Measurements from ENCODE around the gene VHLL. TPM values are rescaled to one million over a fixed set of nuclear protein-coding genes. Genes with fewer than 3 reads are reported as not detected.
"Not testable (repeated sequence)": the region's sequence is repeated elsewhere in the genome, so short reads cannot be mapped to it uniquely, and the experiment has no call there.

The VHLL gene
- not detected in 2 replicates for total RNA-seq
- long read RNA-seq: 0 reads

- no peak within 1 kb of the TSS for H3K4me3 Mint-ChIP-seq (ENCODE audit: unreplicated experiment)
- H3K36me3 Mint-ChIP-seq (ENCODE audit: unreplicated experiment): no peaks in the 10 kb centered on the region
- H3K4me1 Mint-ChIP-seq (ENCODE audit: unreplicated experiment): peaks cover 16% of the 10 kb centered on the region
- no peaks in the 10 kb centered on the region for H3K9me3 Mint-ChIP-seq (ENCODE audit: unreplicated experiment)
- no peaks in the 10 kb centered on the region for H3K27me3 Mint-ChIP-seq (ENCODE audit: unreplicated experiment)
- no peak for TF ChIP-seq CTCF (IDR thresholded peaks at IDR 0.05)
- DNase-seq (ENCODE audit: extremely low spot score, unreplicated experiment): no peak
- H3K27ac Mint-ChIP-seq (ENCODE audit: unreplicated experiment): no peak within 1 kb of the TSS
Observed at GRCh38 chr1:156298852-156299357, at the start of gene VHLL. VHLL (minus strand) TSS chr1:156299307; CDS start chr1:156299189, 118 bp downstream.

GRCh38 chr1:156347331-156347730, 48.2 kb upstream of the VHLL start:
- no peak for DNase-seq (ENCODE audit: extremely low spot score, unreplicated experiment)
- Mint-ChIP-seq H3K36me3 (ENCODE audit: unreplicated experiment) (no peaks in the 10 kb centered on the region), H3K27me3 (ENCODE audit: unreplicated experiment) (peaks cover 66% of the 10 kb centered on the region), H3K27ac (ENCODE audit: unreplicated experiment) (no peak overlapping the region), H3K4me3 (ENCODE audit: unreplicated experiment) (no peak overlapping the region), H3K9me3 (ENCODE audit: unreplicated experiment) (no peaks in the 10 kb centered on the region), H3K4me1 (ENCODE audit: unreplicated experiment) (peaks cover 6% of the 10 kb centered on the region)
- TF ChIP-seq CTCF (IDR thresholded peaks at IDR 0.05): no peak

- DNase-seq (ENCODE audit: extremely low spot score, unreplicated experiment): no peak
- no peaks in the 10 kb centered on the region for H3K36me3 Mint-ChIP-seq (ENCODE audit: unreplicated experiment)
- H3K27me3 Mint-ChIP-seq (ENCODE audit: unreplicated experiment): peaks cover 61% of the 10 kb centered on the region
- H3K9me3 Mint-ChIP-seq (ENCODE audit: unreplicated experiment): no peaks in the 10 kb centered on the region
- no peak for TF ChIP-seq CTCF (IDR thresholded peaks at IDR 0.05)
- no peak overlapping the region for H3K4me3 Mint-ChIP-seq (ENCODE audit: unreplicated experiment)
- no peak overlapping the region for H3K27ac Mint-ChIP-seq (ENCODE audit: unreplicated experiment)
- peaks cover 6% of the 10 kb centered on the region for H3K4me1 Mint-ChIP-seq (ENCODE audit: unreplicated experiment)
Observed at GRCh38 chr1:156346636-156347035, 47.5 kb upstream of the VHLL start.

GRCh38 chr1:156346035-156346434, 46.9 kb upstream of the VHLL start:
- DNase-seq (ENCODE audit: extremely low spot score, unreplicated experiment); H3K4me1 Mint-ChIP-seq (ENCODE audit: unreplicated experiment); H3K27ac Mint-ChIP-seq (ENCODE audit: unreplicated experiment); H3K4me3 Mint-ChIP-seq (ENCODE audit: unreplicated experiment); H3K9me3 Mint-ChIP-seq (ENCODE audit: unreplicated experiment); H3K36me3 Mint-ChIP-seq (ENCODE audit: unreplicated experiment): not testable (repeated sequence)
- peaks cover 55% of the 10 kb centered on the region for H3K27me3 Mint-ChIP-seq (ENCODE audit: unreplicated experiment)

GRCh38 chr1:156344409-156344808, 45.3 kb upstream of the VHLL start:
- no peak for TF ChIP-seq CTCF (IDR thresholded peaks at IDR 0.05)
- Mint-ChIP-seq H3K4me3 (ENCODE audit: unreplicated experiment) (no peak overlapping the region), H3K27ac (ENCODE audit: unreplicated experiment) (no peak overlapping the region), H3K36me3 (ENCODE audit: unreplicated experiment) (no peaks in the 10 kb centered on the region), H3K4me1 (ENCODE audit: unreplicated experiment) (peaks cover 6% of the 10 kb centered on the region), H3K9me3 (ENCODE audit: unreplicated experiment) (no peaks in the 10 kb centered on the region), H3K27me3 (ENCODE audit: unreplicated experiment) (peaks cover 45% of the 10 kb centered on the region)
- no peak for DNase-seq (ENCODE audit: extremely low spot score, unreplicated experiment)

Data from osteocyte (in vitro differentiated cells).